ENCODE data around the gene ACP7.
"Not testable (repeated sequence)": the region's sequence is repeated elsewhere in the genome, so short reads cannot be mapped to it uniquely, and the experiment has no call there.

ACP7 gene, protein sequence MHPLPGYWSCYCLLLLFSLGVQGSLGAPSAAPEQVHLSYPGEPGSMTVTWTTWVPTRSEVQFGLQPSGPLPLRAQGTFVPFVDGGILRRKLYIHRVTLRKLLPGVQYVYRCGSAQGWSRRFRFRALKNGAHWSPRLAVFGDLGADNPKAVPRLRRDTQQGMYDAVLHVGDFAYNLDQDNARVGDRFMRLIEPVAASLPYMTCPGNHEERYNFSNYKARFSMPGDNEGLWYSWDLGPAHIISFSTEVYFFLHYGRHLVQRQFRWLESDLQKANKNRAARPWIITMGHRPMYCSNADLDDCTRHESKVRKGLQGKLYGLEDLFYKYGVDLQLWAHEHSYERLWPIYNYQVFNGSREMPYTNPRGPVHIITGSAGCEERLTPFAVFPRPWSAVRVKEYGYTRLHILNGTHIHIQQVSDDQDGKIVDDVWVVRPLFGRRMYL

DNA sequence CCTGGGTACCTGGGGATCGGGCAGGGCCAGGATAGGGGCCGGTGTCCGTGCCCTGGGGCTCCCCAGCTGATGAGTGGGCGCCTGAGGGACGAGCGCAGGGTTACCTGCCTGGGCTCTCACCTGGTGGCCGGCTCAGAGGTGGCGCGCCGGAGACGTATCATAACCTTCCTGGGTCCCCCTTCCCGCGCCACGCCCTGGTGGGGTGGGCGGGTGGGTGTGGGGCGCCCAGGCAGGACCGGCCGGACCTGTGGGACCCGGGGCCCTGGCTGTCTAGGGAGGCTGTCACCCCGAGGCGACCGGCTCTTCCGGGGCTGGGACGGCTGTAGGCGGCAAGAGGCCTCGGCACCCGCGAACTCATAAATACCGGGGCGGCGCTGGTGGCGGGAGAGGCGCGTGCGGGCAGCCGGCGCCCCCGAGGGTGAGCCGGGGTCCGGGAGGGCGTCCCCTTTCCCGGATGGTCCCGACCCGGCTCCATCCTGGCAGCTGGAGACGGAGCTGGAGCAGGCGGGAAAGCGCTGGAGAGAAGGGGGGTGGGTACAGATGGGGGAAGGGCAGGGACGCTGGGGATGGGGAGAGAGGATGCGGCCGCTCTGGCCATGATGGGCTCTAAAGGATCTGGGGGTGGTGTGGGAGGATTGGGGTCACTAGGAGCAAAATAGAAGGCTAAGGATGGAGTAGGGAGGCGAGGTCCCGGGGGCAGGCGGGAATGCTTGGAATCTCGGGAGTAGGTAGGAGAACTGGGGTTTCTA, at the start of gene ACP7:
TSS of gene ACP7 (plus strand) at position 386 of the 749 bp plus-strand sequence. CDS start 902 bp downstream, outside the sequence.
- DNase-seq = no peak

DNA sequence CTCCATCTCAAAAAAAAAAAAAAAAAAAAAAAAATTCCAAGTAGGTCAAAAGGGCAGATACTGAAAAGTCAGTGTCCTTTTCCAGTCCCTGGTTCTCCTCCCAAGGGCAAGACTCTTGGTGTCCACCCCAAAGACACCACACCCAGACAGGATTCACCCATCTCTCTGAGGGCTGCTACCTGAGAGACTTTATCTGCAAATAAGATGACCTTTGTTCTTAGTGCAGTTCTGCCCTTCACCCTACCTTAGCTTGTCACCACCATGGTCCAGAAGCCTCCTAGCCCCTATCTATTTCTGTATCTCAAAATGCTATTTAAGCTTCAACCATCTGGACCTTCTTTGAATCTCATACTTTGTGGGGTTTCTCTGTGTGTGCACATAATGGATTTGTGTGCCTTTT, 47.6 kb upstream of the ACP7 start:
- DNase-seq = no peak

- DNase-seq = no peak
Measured at GRCh38 chr19:39037194-39037593, 47.0 kb upstream of the ACP7 start.

GRCh38 chr19:39038098-39038497, 46.1 kb upstream of the ACP7 start:
- DNase-seq = no peak

DNA sequence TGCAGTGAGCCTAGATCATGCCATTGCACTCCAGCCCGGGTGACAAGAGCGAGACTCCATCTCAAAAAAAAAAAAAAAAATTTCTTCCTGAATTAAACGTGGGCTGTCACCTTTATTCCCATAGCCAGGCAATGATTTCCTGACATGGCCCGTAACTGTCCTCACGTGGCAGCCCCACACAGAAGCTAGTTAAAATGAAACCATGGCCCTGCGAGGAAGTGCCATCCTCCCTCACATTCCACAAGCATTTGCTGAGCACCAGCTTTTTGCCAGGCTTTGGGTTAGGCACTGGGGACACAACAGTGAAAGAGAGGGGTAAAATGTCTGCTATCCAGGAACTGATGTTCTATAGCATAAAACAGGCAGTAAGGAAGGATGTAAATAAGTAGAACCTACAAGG, 38.7 kb upstream of the ACP7 start:
- DNase-seq = no peak

DNA sequence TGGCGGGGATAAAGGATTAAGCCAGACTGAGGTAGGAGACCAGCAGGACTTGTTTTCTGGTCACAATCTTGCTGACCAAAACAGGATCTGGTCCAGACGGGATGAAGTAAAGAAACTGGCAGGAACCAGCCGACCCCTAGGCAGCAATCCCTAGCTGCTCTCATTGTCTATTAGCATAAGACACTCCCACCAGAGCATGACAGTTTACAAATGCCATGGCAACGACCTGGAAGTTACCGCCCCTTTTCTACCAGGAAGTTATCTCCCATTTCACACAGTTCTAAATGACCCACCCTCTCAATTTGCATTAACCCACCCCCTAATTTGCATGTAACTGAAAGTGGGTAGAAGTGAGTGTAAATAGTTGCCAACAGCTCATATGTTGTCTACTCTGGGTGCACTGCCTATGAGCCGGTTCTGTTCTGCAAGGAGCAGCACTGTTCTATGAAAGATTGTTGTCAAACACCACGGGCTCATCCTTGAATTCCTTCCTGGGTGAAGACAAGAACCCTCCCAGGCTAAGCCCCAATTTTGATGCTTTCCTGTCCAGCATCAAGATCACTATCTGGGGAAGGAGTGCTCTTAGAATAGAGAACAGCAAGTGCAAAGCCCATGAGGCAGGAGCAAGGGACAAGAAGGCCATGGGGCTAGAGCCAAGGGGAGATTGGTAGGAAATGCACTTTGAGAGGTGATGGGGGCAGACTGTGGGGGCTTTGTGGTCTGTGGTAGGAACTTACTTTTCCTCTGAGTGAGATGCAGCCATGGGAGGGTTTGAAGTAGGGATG, 37.9 kb upstream of the ACP7 start:
- DNase-seq = no peak

- no peak for DNase-seq
Measured at GRCh38 chr19:39047073-39047472, 37.1 kb upstream of the ACP7 start.

DNA sequence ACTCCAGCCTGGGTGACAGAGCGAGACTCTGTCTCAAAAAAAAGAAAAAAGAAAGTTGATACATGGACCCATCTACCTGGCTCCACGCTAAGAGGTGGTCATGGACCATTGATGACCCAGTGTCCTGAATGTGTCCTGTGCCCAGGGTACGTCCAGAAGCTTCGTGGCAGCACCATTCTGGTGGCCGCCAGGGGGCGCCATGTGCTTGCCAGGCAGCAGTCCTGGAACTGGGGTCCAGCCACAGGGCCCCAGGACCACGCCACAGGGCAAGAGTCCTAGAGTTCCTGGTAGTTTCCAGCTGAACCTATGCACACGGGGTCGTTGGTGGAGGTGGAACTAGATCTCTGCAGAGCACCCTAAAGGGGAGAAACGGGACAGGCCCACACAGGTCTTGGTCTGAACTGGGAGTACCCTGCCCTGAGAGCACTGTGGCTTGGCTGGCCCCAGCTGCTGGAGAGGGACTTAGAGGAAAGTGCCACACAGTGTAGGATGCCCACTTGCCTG, 31.9 kb upstream of the ACP7 start:
- peak; percentile 43 for DNase-seq

GRCh38 chr19:39052846-39053245, 31.3 kb upstream of the ACP7 start:
- no peak for DNase-seq

GRCh38 chr19:39053276-39054090, 30.7 kb upstream of the ACP7 start:
- DNase-seq = no peak

DNA sequence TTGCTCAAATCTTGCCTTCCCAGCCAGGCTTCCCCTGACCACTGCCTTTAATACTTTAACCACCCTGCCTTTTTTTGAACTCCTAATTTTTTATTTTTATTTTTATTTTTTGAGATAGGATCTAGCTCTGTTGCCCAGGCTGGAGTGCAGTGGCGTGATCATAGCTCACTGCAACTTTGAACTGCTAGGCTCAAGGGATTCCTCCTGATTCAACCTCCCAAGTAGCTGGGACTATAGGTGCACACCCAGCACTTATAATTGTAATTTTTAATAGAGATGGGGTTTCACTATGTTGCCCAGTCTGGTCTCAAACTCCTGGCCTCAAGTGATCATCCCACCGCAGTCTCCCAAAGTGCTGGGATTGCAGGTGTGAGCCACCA, 30.1 kb upstream of the ACP7 start:
- DNase-seq = no peak

- DNase-seq = no peak
Measured at GRCh38 chr19:39057615-39058014, 26.6 kb upstream of the ACP7 start.

GRCh38 chr19:39059302-39059701, 24.9 kb upstream of the ACP7 start:
- no peak for DNase-seq

GRCh38 chr19:39060171-39060570, 24.0 kb upstream of the ACP7 start:
- no peak for DNase-seq

DNA sequence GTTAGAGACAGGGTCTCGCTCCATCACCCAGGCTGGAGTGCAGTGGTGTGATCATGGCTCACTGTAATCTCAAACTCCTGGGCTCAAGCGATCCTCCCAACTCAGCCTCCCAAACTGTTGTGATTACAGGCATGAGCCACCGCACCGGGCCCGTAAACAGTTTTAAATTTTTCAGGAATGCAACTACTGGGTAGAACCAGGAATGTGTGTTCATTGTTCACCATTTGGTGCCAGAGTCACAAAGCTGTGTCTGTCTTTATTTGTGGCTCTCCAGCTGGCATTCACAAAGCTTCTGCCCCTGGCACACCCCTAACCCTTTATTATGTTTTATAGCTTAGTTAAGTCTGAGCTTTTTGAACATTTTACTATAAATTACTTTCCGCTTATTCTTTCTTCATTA, 19.8 kb upstream of the ACP7 start:
- DNase-seq = no peak

DNA sequence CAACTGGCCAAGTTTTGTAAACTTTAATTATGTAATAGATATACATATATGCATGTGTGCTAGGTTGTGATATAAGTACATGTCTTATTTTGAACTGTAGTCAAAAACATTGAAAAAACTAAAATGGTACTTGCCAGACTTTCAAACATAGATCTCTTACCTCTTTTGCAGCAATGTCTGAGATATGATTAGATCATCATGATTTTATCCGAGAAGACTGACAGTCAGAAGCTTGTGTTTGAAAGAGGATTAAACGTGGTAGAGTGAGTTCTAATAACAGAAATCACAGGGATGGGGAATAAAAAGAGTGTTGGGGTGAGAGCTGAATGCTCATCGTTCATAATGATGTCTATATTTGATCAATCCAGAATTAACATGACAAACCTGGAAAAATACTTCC, 18.2 kb upstream of the ACP7 start:
- no peak for DNase-seq

DNA sequence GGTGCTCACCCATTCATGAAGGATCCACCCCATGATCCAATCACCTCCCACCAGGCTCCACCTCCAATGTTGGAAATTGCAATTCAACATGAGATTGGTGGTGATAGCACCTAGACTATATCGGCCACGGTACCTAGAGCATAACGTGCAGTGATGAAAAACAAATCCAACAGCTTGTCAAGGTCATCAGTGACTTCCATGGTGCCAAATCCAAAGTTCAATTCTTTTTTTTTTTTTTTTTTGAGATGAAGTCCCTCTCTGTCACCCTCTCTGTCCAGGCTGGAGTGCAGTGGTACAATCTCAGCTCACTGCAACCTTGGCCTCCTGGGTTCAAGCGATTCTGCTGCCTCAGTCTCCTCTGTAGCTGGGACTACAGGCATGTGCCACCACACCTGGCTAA, 17.1 kb upstream of the ACP7 start:
- DNase-seq = no peak

DNA sequence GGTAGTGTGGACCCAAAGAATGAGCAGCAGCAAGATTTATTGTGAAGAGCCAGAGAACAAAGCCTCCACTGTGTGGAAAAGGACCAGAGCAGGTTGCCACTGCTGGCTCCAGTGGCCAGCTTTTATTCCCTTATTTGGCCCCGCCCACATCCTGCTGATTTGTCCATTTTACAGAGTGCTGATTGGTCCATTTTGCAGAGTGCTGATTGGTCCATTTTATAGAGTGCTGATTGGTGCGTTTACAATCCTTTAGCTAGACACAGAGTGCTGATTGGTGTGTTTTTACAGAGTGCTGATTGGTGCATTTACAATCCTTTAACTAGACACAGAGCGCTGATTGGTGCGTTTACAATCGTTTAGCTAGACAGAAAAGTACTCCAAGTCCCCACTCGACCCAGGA, 15.9 kb upstream of the ACP7 start:
- not testable (repeated sequence) for DNase-seq

DNA sequence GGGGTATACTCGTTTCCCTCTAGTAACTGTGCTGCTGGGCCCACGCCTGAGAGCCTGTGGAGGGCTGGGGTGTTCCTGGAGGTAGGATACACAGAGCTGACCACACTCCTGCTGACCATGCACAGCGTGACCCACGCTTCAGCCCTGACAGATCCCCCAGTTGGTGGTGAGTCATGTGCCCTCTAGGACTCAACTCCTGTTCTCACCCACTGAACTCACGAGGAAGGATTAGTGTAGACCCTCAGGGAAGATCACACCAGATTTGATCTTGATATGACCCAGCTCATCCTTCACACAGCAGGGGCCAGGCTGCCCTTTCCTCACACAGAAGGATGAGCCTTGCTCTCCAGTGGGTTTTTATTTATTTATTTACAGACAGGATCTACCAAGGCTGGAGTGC, 13.3 kb upstream of the ACP7 start:
- no peak for DNase-seq

DNA sequence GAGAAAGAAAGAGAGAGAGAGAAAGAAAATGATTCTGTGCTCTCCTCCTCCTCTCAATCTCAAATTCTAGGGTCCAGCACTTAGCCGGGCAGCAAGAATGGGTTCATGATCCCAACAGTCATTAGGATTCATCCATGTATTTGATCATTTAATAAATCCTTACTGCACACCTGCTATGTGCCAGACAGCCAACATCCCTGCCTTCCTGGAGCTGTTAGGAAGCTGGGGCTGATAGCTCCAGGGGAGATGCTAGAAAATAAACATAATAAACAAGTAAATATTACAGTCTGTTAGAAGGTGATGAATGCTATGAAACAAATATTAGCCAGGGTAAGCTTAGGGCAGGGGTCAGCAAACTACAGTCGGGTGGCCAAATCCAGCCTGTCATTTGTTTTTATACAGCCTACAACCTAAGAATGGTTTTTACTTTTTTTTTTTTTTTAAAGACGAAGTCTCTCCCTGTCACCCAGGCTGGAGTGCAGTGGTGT, 9.9 kb upstream of the ACP7 start:
- DNase-seq = no peak

DNA sequence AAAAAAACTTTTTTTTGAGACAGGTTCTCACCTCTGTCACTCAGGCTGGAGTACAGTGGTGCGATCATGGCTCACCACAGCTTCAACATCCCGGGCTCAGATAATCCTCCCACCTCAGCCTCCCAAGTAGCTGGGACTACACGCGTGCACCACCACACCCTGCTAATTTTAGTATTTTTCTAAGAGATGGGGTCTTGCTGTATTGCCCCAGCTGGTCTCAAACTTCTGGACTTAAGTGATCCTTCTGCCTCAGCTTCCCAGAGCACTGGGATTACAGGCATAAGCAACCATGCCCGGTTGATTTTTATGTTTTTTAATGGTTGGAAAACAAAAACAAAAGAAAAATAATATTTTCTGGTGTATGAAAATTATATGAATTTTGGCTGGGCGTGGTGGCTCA, 9.2 kb upstream of the ACP7 start:
- DNase-seq = no peak

DNA sequence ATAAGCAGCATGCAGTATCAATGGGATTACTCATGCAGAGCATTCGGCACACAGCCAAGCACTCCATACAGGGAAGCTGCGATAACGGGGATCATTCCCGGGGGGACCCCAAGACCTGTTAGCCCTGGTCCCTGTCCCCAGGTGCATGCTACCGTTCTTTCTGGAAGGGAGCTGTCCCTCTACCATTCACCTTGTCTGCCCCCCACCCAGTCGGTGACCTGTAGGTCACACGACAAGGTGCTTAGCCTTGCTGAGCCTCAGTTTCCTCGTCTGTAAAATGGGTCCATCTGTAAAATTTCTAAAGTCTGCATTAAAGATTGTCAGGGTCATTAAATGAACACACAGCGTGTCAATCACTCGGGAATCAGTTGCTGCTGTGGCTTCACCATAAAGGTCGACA, 6.8 kb upstream of the ACP7 start:
- DNase-seq = no peak

Measured in femur (tissue), 1 donor.